Neural cell (in vitro differentiated cells): ENCODE results near the gene PILRA.

Experiments used
- EP300 ChIP-seq: fragments of 450-650 bp; conservative IDR thresholded peaks from 2 replicates; pipeline ENCODE4 v1.6.1; 2014; ENCODE audit warnings: antibody characterized with exemption, mild to moderate bottlenecking, moderate library complexity; ENCODE audit not compliant: poor library complexity, severe bottlenecking
- EZH2 ChIP-seq: fragments of 200-600, 300-800 bp; shearing (Covaris generic), sonication (generic); IDR thresholded peaks from 2 replicates; pipeline ENCODE4 v1.6.1; 2014; ENCODE audit warnings: antibody characterized with exemption, low read length, borderline replicate concordance, mild to moderate bottlenecking; ENCODE audit not compliant: insufficient read depth, poor library complexity, severe bottlenecking
- MXI1 ChIP-seq: fragments of 450-650 bp; conservative IDR thresholded peaks from 2 replicates; pipeline ENCODE4 v1.6.1; 2014; ENCODE audit warnings: antibody characterized with exemption, mild to moderate bottlenecking; ENCODE audit not compliant: poor library complexity, severe bottlenecking
- POLR2AphosphoS5 ChIP-seq: IDR thresholded peaks from 2 replicates; pipeline ENCODE4 v1.6.1; 2012
- RAD21 ChIP-seq: fragments of 450-650 bp; conservative IDR thresholded peaks from 2 replicates; pipeline ENCODE4 v1.6.1; 2014; ENCODE audit warnings: antibody characterized with exemption, mild to moderate bottlenecking, moderate library complexity
- SMC3 ChIP-seq: fragments of 450-650 bp; conservative IDR thresholded peaks from 2 replicates; pipeline ENCODE4 v1.6.1; 2014; ENCODE audit warnings: antibody characterized with exemption, mild to moderate bottlenecking, moderate library complexity; ENCODE audit not compliant: poor library complexity
- TAF1 ChIP-seq: IDR thresholded peaks from 2 replicates; pipeline ENCODE4 v1.6.1; 2012; ENCODE audit warnings: low read depth
- TF ChIP-seq, protein P1 (sequence below): fragments of 450-650 bp; IDR thresholded peaks from 2 replicates; pipeline ENCODE4 v1.5.1; 2014; ENCODE audit warnings: antibody characterized with exemption, mild to moderate bottlenecking, moderate library complexity; ENCODE audit not compliant: poor library complexity, severe bottlenecking
- TF ChIP-seq, protein P2 (sequence below): IDR thresholded peaks from 2 replicates; pipeline ENCODE4 v1.6.1; 2012; ENCODE audit warnings: borderline replicate concordance

DNA sequence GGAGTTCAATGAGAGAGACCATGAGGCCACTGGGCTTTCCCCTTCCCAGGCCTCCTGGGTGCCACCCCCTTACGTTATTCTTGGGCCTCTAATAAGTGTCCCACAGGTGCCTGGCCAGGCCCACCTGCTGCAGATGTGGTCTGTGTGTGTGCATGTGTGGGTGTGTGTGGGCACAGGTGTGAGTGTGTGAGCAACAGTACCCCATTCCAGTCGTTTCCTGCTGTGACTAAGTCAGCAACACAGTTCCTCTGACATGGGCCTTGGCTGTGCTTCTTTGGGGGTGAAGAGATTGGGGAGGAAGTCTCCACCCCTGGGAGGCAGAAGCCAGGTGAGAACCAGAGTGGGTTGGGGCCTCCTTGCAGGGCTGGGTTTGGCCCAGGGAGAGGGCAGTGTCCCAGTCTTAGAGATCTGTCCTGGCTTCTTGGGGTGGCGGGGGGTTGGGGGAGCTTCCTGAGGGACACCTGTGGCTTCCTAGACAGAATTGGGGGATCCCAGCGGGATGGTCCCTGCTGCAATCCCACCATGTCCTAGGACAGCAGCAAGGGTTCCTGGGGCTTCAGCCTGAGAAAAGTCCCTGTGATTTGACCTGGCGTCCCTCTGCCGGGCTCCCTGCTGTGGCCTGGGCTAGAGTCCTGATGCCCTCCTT is 19.5 kb upstream of the PILRA start:
- TF ChIP-seq, protein P1, sequence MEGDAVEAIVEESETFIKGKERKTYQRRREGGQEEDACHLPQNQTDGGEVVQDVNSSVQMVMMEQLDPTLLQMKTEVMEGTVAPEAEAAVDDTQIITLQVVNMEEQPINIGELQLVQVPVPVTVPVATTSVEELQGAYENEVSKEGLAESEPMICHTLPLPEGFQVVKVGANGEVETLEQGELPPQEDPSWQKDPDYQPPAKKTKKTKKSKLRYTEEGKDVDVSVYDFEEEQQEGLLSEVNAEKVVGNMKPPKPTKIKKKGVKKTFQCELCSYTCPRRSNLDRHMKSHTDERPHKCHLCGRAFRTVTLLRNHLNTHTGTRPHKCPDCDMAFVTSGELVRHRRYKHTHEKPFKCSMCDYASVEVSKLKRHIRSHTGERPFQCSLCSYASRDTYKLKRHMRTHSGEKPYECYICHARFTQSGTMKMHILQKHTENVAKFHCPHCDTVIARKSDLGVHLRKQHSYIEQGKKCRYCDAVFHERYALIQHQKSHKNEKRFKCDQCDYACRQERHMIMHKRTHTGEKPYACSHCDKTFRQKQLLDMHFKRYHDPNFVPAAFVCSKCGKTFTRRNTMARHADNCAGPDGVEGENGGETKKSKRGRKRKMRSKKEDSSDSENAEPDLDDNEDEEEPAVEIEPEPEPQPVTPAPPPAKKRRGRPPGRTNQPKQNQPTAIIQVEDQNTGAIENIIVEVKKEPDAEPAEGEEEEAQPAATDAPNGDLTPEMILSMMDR: no peak
- TF ChIP-seq EZH2 (no peak), TAF1 (no peak), EP300 (no peak), SMC3 (no peak), POLR2AphosphoS5 (no peak), RAD21 (no peak), MXI1 (no peak)
- TF ChIP-seq, protein P2, sequence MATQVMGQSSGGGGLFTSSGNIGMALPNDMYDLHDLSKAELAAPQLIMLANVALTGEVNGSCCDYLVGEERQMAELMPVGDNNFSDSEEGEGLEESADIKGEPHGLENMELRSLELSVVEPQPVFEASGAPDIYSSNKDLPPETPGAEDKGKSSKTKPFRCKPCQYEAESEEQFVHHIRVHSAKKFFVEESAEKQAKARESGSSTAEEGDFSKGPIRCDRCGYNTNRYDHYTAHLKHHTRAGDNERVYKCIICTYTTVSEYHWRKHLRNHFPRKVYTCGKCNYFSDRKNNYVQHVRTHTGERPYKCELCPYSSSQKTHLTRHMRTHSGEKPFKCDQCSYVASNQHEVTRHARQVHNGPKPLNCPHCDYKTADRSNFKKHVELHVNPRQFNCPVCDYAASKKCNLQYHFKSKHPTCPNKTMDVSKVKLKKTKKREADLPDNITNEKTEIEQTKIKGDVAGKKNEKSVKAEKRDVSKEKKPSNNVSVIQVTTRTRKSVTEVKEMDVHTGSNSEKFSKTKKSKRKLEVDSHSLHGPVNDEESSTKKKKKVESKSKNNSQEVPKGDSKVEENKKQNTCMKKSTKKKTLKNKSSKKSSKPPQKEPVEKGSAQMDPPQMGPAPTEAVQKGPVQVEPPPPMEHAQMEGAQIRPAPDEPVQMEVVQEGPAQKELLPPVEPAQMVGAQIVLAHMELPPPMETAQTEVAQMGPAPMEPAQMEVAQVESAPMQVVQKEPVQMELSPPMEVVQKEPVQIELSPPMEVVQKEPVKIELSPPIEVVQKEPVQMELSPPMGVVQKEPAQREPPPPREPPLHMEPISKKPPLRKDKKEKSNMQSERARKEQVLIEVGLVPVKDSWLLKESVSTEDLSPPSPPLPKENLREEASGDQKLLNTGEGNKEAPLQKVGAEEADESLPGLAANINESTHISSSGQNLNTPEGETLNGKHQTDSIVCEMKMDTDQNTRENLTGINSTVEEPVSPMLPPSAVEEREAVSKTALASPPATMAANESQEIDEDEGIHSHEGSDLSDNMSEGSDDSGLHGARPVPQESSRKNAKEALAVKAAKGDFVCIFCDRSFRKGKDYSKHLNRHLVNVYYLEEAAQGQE: no peak
